Natural killer cell (primary cell): ENCODE results near the gene GRIK1. TPM values are rescaled to one million over a fixed set of nuclear protein-coding genes. Genes with fewer than 3 reads are reported as not detected.

ENCODE experiments used
- ATAC-seq, 3 donors: fragments of 150-1000 bp in 2 of 3; fragments of 200-7000 bp in 1 of 3; cut with Tn5 transposase; 1 replicate in 1 of 3; 2 replicates in 2 of 3; pipeline ENCODE4 v1.10.0; 2021; ENCODE audit warnings: mild to moderate bottlenecking in 2 of 3, moderate library complexity in 2 of 3
- DNase-seq, 2 donors: peaks; one replicate each; pipeline versions ENCODE4 v3.0.0 to v3.0.0-alpha.2; 2013 to 2021; ENCODE audit warnings: mixed read lengths in 1 of 2
- H3K27ac ChIP-seq: one replicate; pipeline ENCODE4 v1.5.1; 2013; ENCODE audit warnings: mild to moderate bottlenecking, low read length
- H3K27me3 ChIP-seq: one replicate; pipeline ENCODE4 v1.6.1; 2013; ENCODE audit warnings: low read length; ENCODE audit not compliant: control insufficient read depth, insufficient read depth
- H3K36me3 ChIP-seq: one replicate; pipeline ENCODE4 v1.6.1; 2013; ENCODE audit warnings: low read length; ENCODE audit not compliant: control insufficient read depth, insufficient read depth
- H3K4me1 ChIP-seq: one replicate; pipeline ENCODE4 v1.6.1; 2013; ENCODE audit warnings: low read length; ENCODE audit not compliant: control insufficient read depth, insufficient read depth
- H3K4me3 ChIP-seq: one replicate; pipeline ENCODE4 v1.5.1; 2013; ENCODE audit warnings: low read length
- H3K9me3 ChIP-seq: one replicate; pipeline ENCODE4 v1.6.1; 2013; ENCODE audit warnings: low read length; ENCODE audit not compliant: control insufficient read depth, insufficient read depth
- H3K27ac Mint-ChIP-seq, 2 donors: one replicate each; pipeline ENCODE4 v1.8.0; 2022; ENCODE audit warnings: mild to moderate bottlenecking in 2 of 2, mixed read lengths in 2 of 2, moderate library complexity in 1 of 2
- H3K27me3 Mint-ChIP-seq, 2 donors: one replicate each; pipeline ENCODE4 v1.8.0; 2022; ENCODE audit warnings: low read depth in 2 of 2, mixed read lengths in 2 of 2
- H3K36me3 Mint-ChIP-seq: one replicate; pipeline ENCODE4 v1.8.0; 2022; ENCODE audit warnings: mixed read lengths
- H3K4me1 Mint-ChIP-seq, 2 donors: one replicate each; pipeline ENCODE4 v1.8.0; 2022; ENCODE audit warnings: mixed read lengths in 2 of 2
- H3K4me3 Mint-ChIP-seq: one replicate; pipeline ENCODE4 v1.8.0; 2022; ENCODE audit warnings: mild to moderate bottlenecking, moderate library complexity, mixed read lengths
- H3K9me3 Mint-ChIP-seq, 2 donors: one replicate each; pipeline ENCODE4 v1.8.0; 2022; ENCODE audit warnings: mixed read lengths in 2 of 2
- WGBS: methylation state at CpG from one replicate; pipeline ENCODE4 v1.1.7; 2013; ENCODE audit warnings: missing lambda C conversion rate; ENCODE audit not compliant: insufficient coverage; 5-methylcytosine and 5-hydroxymethylcytosine counted together
- intact Hi-C: fragments of 100-400 bp; cut with micrococcal nuclease; formaldehyde crosslinking; loops from one replicate; pipeline ENCODE4 v1.14.2; 2022
- total RNA-seq, 4 donors: library from RNA; stranded (reverse); fragments of 120-200 nt in 1 of 4; gene quantifications; one replicate each; pipeline versions ENCODE4 v1.2.3 to v1.2.4, GENCODE V29; 2013 to 2022
- TF ChIP-seq, protein P1 (sequence below): fragments of 200-600 bp; IDR thresholded peaks from one replicate; pipeline ENCODE4 v1.8.0; 2022; ENCODE audit warnings: antibody characterized with exemption

GRIK1 gene
- total RNA-seq, 3 donors from 2014 or later (not counting 1 experiment from before 2014, with no cell fraction given), result not detected

- Mint-ChIP-seq H3K4me3 (no peak overlapping the region), H3K4me1 (no peaks in the 10 kb centered on the region)
- no peak for ATAC-seq
Observed at GRCh38 chr21:29739176-29739575, 200.6 kb downstream of the GRIK1 start.

DNA sequence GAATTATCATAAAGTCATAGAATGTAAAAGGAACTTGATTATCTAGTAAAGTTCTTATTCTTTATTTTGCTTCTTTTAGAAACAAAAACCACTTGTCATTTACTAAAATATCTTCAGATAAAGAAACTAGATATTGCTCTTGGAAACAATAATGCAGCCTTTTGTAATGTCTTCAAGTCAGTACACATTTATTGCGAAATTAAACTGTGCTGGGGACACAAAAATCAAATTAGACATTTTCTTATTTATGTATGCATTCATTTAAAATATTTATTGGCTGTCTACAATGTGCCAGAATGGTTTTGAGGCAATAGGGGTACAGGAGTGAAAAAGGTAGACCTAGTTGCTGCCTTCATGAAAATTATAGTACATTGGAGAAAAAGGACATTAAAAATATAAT lies 201.1 kb downstream of the GRIK1 start:
- no CpG with 5 or more reads among the region's 1 CpG for WGBS
- no peak for ATAC-seq

More at GRCh38 chr21:29739176-29739575, 200.6 kb downstream of the GRIK1 start:
- no peak overlapping the region for H3K27ac ChIP-seq
- no peaks in the 10 kb centered on the region for H3K27me3 Mint-ChIP-seq
- no peaks in the 10 kb centered on the region for H3K36me3 Mint-ChIP-seq
- H3K4me3 ChIP-seq, result no peak overlapping the region
- no peaks in the 10 kb centered on the region for H3K9me3 ChIP-seq
- TF ChIP-seq, protein P1, sequence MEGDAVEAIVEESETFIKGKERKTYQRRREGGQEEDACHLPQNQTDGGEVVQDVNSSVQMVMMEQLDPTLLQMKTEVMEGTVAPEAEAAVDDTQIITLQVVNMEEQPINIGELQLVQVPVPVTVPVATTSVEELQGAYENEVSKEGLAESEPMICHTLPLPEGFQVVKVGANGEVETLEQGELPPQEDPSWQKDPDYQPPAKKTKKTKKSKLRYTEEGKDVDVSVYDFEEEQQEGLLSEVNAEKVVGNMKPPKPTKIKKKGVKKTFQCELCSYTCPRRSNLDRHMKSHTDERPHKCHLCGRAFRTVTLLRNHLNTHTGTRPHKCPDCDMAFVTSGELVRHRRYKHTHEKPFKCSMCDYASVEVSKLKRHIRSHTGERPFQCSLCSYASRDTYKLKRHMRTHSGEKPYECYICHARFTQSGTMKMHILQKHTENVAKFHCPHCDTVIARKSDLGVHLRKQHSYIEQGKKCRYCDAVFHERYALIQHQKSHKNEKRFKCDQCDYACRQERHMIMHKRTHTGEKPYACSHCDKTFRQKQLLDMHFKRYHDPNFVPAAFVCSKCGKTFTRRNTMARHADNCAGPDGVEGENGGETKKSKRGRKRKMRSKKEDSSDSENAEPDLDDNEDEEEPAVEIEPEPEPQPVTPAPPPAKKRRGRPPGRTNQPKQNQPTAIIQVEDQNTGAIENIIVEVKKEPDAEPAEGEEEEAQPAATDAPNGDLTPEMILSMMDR, result no peak
- H3K9me3 Mint-ChIP-seq, result peaks cover 11% of the 10 kb centered on the region in 2 donors
- 30% methylated on average over 1 of the region's 1 CpG for WGBS
- intact Hi-C loops, result no loop called here
- no peaks in the 10 kb centered on the region for H3K4me1 ChIP-seq
- no peaks in the 10 kb centered on the region for H3K27me3 ChIP-seq
- no peaks in the 10 kb centered on the region for H3K36me3 ChIP-seq
- no peak for DNase-seq
- H3K27ac Mint-ChIP-seq, result no peak overlapping the region

DNA sequence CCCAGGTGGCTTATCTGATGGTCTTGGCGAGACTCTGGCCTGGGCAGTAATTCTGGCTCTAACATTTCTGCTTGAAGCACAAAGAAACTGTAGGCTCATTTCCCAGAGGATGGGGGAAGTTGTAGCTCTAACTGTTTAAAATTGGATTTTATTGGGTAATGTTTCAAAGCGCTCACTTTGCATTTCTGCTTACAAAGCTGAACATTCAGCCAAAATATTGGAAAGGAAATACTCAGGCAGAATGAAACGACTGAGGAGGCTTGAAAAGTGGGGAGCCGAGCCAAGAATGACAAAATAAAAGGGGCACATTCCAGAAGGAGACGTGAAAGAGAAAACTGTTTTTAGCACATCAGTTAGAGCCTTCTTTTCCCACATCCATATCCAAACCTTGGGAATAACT lies 202.6 kb downstream of the GRIK1 start:
- H3K4me3 Mint-ChIP-seq, result no peak overlapping the region
- DNase-seq (no peak), ATAC-seq (no peak)
- no peak overlapping the region for H3K27ac Mint-ChIP-seq
- no peaks in the 10 kb centered on the region for H3K27me3 ChIP-seq
- H3K36me3 Mint-ChIP-seq, result no peaks in the 10 kb centered on the region
- H3K27ac ChIP-seq, result no peak overlapping the region
- no peaks in the 10 kb centered on the region for H3K4me1 ChIP-seq
- no peaks in the 10 kb centered on the region for H3K9me3 ChIP-seq
- peaks cover 8% of the 10 kb centered on the region in 2 donors for H3K9me3 Mint-ChIP-seq
- no peak overlapping the region for H3K4me3 ChIP-seq
- H3K36me3 ChIP-seq, result no peaks in the 10 kb centered on the region
- TF ChIP-seq, protein P1, result no peak
- intact Hi-C loops, result no loop called here
- no peaks in the 10 kb centered on the region for H3K4me1 Mint-ChIP-seq
- WGBS, result 87% methylated on average over 5 of the region's 5 CpGs
- H3K27me3 Mint-ChIP-seq, result no peaks in the 10 kb centered on the region

More for the DNA sequence above, 201.1 kb downstream of the GRIK1 start:
- H3K36me3 ChIP-seq, result no peaks in the 10 kb centered on the region
- Mint-ChIP-seq H3K9me3 (peaks cover 11% of the 10 kb centered on the region in 2 donors), H3K36me3 (no peaks in the 10 kb centered on the region), H3K27me3 (no peaks in the 10 kb centered on the region), H3K27ac (no peak overlapping the region), H3K4me3 (no peak overlapping the region), H3K4me1 (no peaks in the 10 kb centered on the region)
- H3K4me3 ChIP-seq, result no peak overlapping the region
- TF ChIP-seq, protein P1, result no peak
- no peak for DNase-seq
- H3K27me3 ChIP-seq, result no peaks in the 10 kb centered on the region
- no peaks in the 10 kb centered on the region for H3K9me3 ChIP-seq
- no peaks in the 10 kb centered on the region for H3K4me1 ChIP-seq
- H3K27ac ChIP-seq, result no peak overlapping the region
- intact Hi-C loops, result no loop called here

GRCh38 chr21:29730281-29730680 lies 209.5 kb downstream of the GRIK1 start:
- no peaks in the 10 kb centered on the region for H3K36me3 ChIP-seq
- no peaks in the 10 kb centered on the region for H3K27me3 Mint-ChIP-seq
- TF ChIP-seq, protein P1, result no peak
- no peaks in the 10 kb centered on the region for H3K4me1 Mint-ChIP-seq
- ATAC-seq (no peak), DNase-seq (no peak)
- H3K27me3 ChIP-seq, result no peaks in the 10 kb centered on the region
- H3K4me1 ChIP-seq, result no peaks in the 10 kb centered on the region
- H3K9me3 ChIP-seq, result no peaks in the 10 kb centered on the region
- H3K27ac ChIP-seq, result no peak overlapping the region
- H3K4me3 Mint-ChIP-seq, result no peak overlapping the region
- 100% methylated on average over 1 of the region's 1 CpG for WGBS
- H3K27ac Mint-ChIP-seq, result no peak overlapping the region
- H3K9me3 Mint-ChIP-seq, result peaks cover 6 to 15% of the 10 kb centered on the region in 2 donors
- H3K36me3 Mint-ChIP-seq, result no peaks in the 10 kb centered on the region
- H3K4me3 ChIP-seq, result no peak overlapping the region
- intact Hi-C loops, result no loop called here
